Activated naive CD8-positive, alpha-beta T cell treated with anti-CD3 and anti-CD28 coated beads for 36 hours (primary cell): ENCODE results near the gene CEP164. TPM values are rescaled to one million over a fixed set of nuclear protein-coding genes. Genes with fewer than 3 reads are reported as not detected.
"Not testable (repeated sequence)": the region's sequence is repeated elsewhere in the genome, so short reads cannot be mapped to it uniquely, and the experiment has no call there.

ENCODE experiments used
- DNase-seq: peaks from one replicate; pipeline ENCODE4 v3.0.0; 2021
- H3K27ac Mint-ChIP-seq: one replicate; pipeline ENCODE4 v1.8.0; 2022; ENCODE audit warnings: mild to moderate bottlenecking, moderate library complexity, mixed read lengths
- H3K27me3 Mint-ChIP-seq: one replicate; pipeline ENCODE4 v1.8.0; 2022; ENCODE audit warnings: mild to moderate bottlenecking, mixed read lengths
- H3K36me3 Mint-ChIP-seq: one replicate; pipeline ENCODE4 v1.8.0; 2021; ENCODE audit warnings: mild to moderate bottlenecking, mixed read lengths
- H3K4me1 Mint-ChIP-seq: one replicate; pipeline ENCODE4 v1.8.0; 2021; ENCODE audit warnings: mixed read lengths
- H3K4me3 Mint-ChIP-seq: one replicate; pipeline ENCODE4 v1.8.0; 2022; ENCODE audit warnings: mild to moderate bottlenecking, moderate library complexity, mixed read lengths
- H3K9me3 Mint-ChIP-seq: one replicate; pipeline ENCODE4 v1.8.0; 2022; ENCODE audit warnings: mixed read lengths
- total RNA-seq, 2 experiments: library from RNA; stranded (reverse); gene quantifications; one replicate each; pipeline ENCODE4 v1.2.3, GENCODE V29; 2021

The CEP164 gene
- total RNA-seq, 2 experiments from 2014 or later, result 24.8 to 28.3 TPM

GRCh38 chr11:117441146-117441975, 113.7 kb downstream of the CEP164 start:
- peaks cover 6% of the 10 kb centered on the region for H3K27me3 Mint-ChIP-seq
- no peaks in the 10 kb centered on the region for H3K4me1 Mint-ChIP-seq
- H3K4me3 Mint-ChIP-seq, result no peak overlapping the region
- H3K9me3 Mint-ChIP-seq, result no peaks in the 10 kb centered on the region
- H3K36me3 Mint-ChIP-seq, result no peaks in the 10 kb centered on the region
- H3K27ac Mint-ChIP-seq, result no peak overlapping the region
- no peak for DNase-seq

- H3K4me1 Mint-ChIP-seq, result no peaks in the 10 kb centered on the region
- DNase-seq, result no peak
- H3K27ac Mint-ChIP-seq, result no peak overlapping the region
- H3K27me3 Mint-ChIP-seq, result peaks cover 6% of the 10 kb centered on the region
- no peak overlapping the region for H3K4me3 Mint-ChIP-seq
- H3K9me3 Mint-ChIP-seq, result no peaks in the 10 kb centered on the region
- H3K36me3 Mint-ChIP-seq, result no peaks in the 10 kb centered on the region
These were observed 114.6 kb downstream of the CEP164 start for GRCh38 chr11:117442049-117442868.

- Mint-ChIP-seq H3K27ac (no peak overlapping the region), H3K4me3 (no peak overlapping the region), H3K4me1 (no peaks in the 10 kb centered on the region), H3K9me3 (no peaks in the 10 kb centered on the region), H3K36me3 (no peaks in the 10 kb centered on the region), H3K27me3 (peaks cover 6% of the 10 kb centered on the region)
- no peak for DNase-seq
These were observed 115.2 kb downstream of the CEP164 start for GRCh38 chr11:117442869-117443239.

DNA sequence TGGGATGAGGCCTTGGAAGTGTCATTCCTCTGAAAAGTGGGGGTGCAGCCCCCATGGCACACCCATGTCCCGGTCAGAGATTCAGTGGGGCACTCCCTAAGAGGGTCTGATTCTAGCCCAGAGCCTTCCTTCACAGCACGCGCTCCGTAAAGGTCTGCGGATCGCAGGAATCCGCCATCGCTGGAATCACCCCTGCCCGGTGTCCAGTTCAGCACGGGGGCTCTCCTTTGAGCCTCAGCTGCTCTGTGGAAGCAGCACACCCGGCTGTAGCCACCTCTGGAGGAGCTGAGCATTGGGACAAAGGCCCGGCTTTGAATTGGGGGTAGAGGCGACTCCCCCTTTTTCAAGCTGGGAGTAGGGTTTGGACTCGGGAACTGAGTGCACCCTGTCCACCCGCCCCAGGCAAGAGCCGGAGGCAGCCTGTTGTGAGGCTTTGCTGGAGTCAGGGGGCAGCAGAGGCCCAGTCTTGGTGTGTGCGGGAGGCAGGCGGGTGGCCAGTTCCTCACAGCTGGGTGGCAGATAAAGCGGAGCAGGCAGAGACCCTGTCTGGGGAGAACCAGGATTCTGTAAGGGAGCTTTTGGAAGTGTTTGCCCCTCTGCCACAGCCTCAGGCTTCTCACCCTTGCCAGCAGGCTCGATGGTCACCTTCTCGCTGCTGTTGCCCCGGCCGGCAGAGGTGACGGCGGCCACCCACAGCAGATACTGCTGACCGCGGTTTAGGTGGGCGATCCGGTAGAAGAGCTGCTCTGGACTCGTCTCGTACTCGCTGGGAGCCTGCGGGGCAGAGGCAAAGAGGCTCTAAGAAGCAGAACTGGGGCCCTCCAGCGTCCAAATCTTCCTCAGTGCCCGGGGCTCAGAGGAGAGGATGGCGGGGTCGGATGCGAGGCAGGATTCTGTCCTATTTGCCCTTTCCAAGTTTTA, 115.9 kb downstream of the CEP164 start:
- no peaks in the 10 kb centered on the region for H3K36me3 Mint-ChIP-seq
- H3K9me3 Mint-ChIP-seq, result no peaks in the 10 kb centered on the region
- peaks cover 6% of the 10 kb centered on the region for H3K27me3 Mint-ChIP-seq
- no peaks in the 10 kb centered on the region for H3K4me1 Mint-ChIP-seq
- no peak overlapping the region for H3K4me3 Mint-ChIP-seq
- DNase-seq, result peak; percentile 19
- no peak overlapping the region for H3K27ac Mint-ChIP-seq

GRCh38 chr11:117444256-117444655, 116.6 kb downstream of the CEP164 start:
- DNase-seq, result no peak
- Mint-ChIP-seq H3K4me1 (no peaks in the 10 kb centered on the region), H3K9me3 (no peaks in the 10 kb centered on the region), H3K4me3 (no peak overlapping the region), H3K36me3 (no peaks in the 10 kb centered on the region), H3K27ac (no peak overlapping the region), H3K27me3 (peaks cover 6% of the 10 kb centered on the region)

DNA sequence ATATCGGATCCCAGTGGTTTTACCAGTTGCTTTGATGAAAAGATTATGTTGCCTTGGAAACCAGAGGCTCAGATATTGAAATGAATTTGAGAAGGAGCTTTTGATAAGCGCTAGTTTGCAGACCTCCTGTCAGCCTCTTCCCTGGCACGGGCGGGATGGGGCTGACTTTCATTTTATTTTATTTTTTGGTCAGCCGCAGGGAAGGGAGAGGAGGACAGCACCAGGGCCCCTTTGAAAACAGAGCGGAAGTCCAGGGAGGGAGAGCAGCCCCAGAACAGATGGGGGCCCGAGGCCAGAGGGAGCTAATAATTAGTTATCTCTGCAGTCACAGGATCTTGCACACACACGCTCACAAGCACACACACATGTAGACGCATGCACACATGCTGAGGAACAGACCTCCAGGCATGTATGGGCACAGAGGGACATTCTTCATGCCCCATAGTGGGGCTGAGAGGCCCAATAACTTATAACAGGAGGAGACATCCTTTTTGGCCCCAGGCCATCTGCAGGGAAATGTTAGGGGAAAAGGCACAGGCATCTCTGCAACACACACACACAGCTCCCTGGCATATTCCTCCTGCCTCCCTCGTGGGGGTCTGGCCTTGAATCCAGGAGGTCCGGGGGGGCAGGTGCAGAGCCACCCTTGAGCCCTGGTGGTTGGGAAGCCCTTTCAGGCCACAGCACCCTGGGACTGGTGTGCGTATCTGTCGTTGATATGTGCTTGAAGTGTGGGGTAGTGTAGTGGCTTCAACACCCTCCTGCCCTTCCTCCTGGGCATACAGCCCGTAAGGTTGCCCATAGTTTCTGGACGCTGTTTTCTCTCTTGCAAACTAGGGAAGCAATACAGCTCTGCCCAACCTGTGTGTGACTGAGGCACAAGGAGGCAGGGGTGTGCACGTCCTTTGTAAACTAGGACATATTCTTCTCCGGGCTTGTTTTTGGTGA, 117.3 kb downstream of the CEP164 start:
- H3K36me3 Mint-ChIP-seq, result no peaks in the 10 kb centered on the region
- H3K27me3 Mint-ChIP-seq, result peaks cover 6% of the 10 kb centered on the region
- no peak overlapping the region for H3K4me3 Mint-ChIP-seq
- no peak overlapping the region for H3K27ac Mint-ChIP-seq
- DNase-seq, result no peak
- H3K9me3 Mint-ChIP-seq, result no peaks in the 10 kb centered on the region
- H3K4me1 Mint-ChIP-seq, result no peaks in the 10 kb centered on the region

DNA sequence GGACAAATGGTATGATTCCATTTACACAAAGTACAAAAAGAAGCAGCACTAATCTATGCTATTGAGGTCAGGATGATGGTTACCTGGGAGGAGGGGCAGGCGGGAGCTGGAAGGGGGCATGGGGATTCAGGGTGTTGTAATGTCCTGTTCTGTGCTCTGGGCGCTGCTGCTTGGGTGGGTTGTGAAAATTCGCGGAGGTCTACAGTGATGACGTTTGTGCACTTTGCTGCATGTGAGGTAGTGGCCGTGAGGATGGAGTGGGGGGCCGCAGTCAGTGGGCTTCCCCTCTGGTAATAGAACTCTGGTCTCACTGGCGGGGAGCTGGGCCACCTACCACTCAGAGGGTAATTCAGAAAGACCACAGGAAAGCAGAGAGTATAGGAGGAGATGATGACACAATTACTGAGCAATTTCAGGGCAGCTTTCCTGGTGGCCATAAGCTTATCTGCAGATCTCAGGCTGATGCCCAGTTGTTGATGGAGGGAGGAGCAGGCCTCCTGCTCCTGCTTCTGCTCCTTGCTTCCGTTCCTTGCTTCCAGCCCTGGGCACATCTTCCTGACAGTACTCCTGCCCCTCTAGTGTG, 121.5 kb downstream of the CEP164 start:
- no peaks in the 10 kb centered on the region for H3K4me1 Mint-ChIP-seq
- H3K9me3 Mint-ChIP-seq, result peaks cover 10% of the 10 kb centered on the region
- peaks cover 4% of the 10 kb centered on the region for H3K36me3 Mint-ChIP-seq
- no peak overlapping the region for H3K4me3 Mint-ChIP-seq
- peaks cover under 1% of the 10 kb centered on the region for H3K27me3 Mint-ChIP-seq
- H3K27ac Mint-ChIP-seq, result no peak overlapping the region
- DNase-seq, result no peak

- no peak overlapping the region for H3K27ac Mint-ChIP-seq
- H3K9me3 Mint-ChIP-seq, result peaks cover 15% of the 10 kb centered on the region
- H3K36me3 Mint-ChIP-seq, result peaks cover 9% of the 10 kb centered on the region
- no peaks in the 10 kb centered on the region for H3K27me3 Mint-ChIP-seq
- H3K4me3 Mint-ChIP-seq, result no peak overlapping the region
- H3K4me1 Mint-ChIP-seq, result no peaks in the 10 kb centered on the region
- DNase-seq, result no peak
These were observed 126.4 kb downstream of the CEP164 start for GRCh38 chr11:117453886-117454563.

DNA sequence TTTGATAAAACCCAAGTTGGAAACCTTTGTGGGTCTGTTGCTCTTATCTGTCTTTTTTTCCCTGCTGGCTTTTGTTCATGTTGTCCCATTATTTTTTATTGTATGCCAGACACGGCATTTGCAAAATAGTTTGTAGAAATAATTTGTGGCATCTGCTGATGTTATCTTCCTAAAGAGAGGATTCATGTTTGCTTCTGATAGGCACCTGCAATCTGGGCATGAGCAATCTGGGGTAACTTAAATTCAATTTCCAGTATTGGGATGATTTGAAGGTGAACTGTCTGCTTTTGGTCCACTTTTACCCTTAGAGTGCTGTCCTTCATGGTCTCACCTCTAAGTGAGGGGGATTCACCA, 126.9 kb downstream of the CEP164 start:
- Mint-ChIP-seq H3K36me3 (peaks cover 9% of the 10 kb centered on the region), H3K27ac (no peak overlapping the region), H3K4me1 (no peaks in the 10 kb centered on the region), H3K27me3 (no peaks in the 10 kb centered on the region), H3K9me3 (peaks cover 15% of the 10 kb centered on the region), H3K4me3 (no peak overlapping the region)
- no peak for DNase-seq

- H3K4me1 Mint-ChIP-seq, result no peaks in the 10 kb centered on the region
- H3K27ac Mint-ChIP-seq, result peak overlapping the region; percentile 22
- H3K4me3 Mint-ChIP-seq, result no peak overlapping the region
- no peaks in the 10 kb centered on the region for H3K27me3 Mint-ChIP-seq
- H3K36me3 Mint-ChIP-seq, result peaks cover 9% of the 10 kb centered on the region
- DNase-seq, result no peak
- H3K9me3 Mint-ChIP-seq, result peaks cover 15% of the 10 kb centered on the region
These were observed 128.5 kb downstream of the CEP164 start for GRCh38 chr11:117456027-117456720.

DNA sequence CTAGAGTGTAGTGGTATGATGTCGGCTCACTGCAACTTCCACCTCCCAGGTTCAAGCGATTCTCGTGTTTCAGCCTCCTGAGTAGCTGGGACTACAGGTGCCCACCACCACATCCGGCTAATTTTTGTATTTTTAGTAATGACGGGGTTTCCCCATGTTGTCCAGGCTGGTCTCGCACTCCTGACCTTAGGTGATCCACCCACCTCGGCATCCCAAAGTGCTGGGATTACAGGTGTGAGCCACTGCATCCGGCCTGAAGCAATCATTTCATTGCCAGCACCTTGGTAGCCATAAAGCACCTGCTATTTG, 129.0 kb downstream of the CEP164 start:
- peaks cover 15% of the 10 kb centered on the region for H3K9me3 Mint-ChIP-seq
- DNase-seq, H3K36me3 Mint-ChIP-seq, H3K4me3 Mint-ChIP-seq, H3K27ac Mint-ChIP-seq, H3K4me1 Mint-ChIP-seq, H3K27me3 Mint-ChIP-seq: not testable (repeated sequence)

DNA sequence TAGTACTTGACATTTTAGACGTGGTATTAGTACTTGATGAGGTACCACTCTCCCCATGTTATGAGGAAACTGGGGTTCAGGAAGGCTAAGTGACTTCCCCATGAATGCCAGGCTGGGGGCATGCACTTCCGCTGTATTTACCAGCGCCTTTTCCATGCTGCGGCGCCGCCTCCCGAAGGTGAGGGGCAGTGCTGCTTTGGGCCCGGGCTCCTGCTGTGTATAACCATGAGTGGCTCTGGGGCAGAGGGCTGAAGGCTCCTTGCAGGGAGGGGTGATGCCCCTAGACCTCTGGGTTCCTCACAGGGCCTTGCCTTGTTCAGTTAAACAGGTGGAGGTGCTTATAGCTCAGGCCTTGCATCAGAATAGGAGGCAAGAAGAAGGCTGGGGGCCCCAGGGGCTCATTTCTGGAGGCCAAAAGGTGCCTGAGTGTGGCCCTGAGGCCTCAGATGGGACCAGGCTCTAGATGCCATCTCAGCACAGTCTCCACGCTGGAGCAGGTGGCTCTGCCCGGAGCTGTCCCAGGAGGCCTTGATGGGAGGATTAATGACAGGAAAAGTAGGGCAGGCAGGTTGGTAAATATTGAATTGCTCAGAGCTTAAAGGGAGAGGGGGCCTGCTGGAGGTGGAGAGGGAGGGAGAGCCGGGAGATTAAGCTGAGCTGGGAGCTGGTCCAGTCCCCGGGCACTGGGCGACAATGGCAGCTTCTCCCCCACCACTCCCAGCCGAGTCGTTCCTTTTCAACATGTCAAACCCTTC, 129.6 kb downstream of the CEP164 start:
- no peaks in the 10 kb centered on the region for H3K27me3 Mint-ChIP-seq
- no peak for DNase-seq
- peaks cover 9% of the 10 kb centered on the region for H3K36me3 Mint-ChIP-seq
- peaks cover 15% of the 10 kb centered on the region for H3K9me3 Mint-ChIP-seq
- no peak overlapping the region for H3K27ac Mint-ChIP-seq
- H3K4me1 Mint-ChIP-seq, result no peaks in the 10 kb centered on the region
- no peak overlapping the region for H3K4me3 Mint-ChIP-seq
